ENCODE results near the gene TMED10. TPM values are rescaled to one million over a fixed set of nuclear protein-coding genes. Genes with fewer than 3 reads are reported as not detected.

TMED10 gene
- total RNA-seq, 2 donors from 2014 or later, result 264 to 267 TPM

- H3K9me3 ChIP-seq (ENCODE audit: control insufficient read depth, low read length), result no peaks in the 10 kb centered on the region
- no peaks in the 10 kb centered on the region for H3K4me1 ChIP-seq (ENCODE audit: control insufficient read depth, insufficient read depth, low read length)
- 91 to 100% methylated on average over 2 to 4 of the region's 4 CpGs for WGBS, 2 experiments (ENCODE audit: insufficient coverage in 1 of 2, insufficient read length in 1 of 2)
- no peak overlapping the region for H3K4me3 ChIP-seq (ENCODE audit: low read length)
- H3K27me3 ChIP-seq (ENCODE audit: control insufficient read depth, insufficient read depth, low read length, poor library complexity, severe bottlenecking), result no peaks in the 10 kb centered on the region
- no peak for DNase-seq
- H3K9ac ChIP-seq (ENCODE audit: extremely low read depth, low read length, poor library complexity, severe bottlenecking), result no peak overlapping the region
- H3K36me3 ChIP-seq (ENCODE audit: control insufficient read depth, insufficient read depth, low read length), result no peaks in the 10 kb centered on the region
- H3K9me3 Mint-ChIP-seq, result no peaks in the 10 kb centered on the region
- no peaks in the 10 kb centered on the region for H3K27me3 Mint-ChIP-seq (ENCODE audit: insufficient read depth)
- H3K36me3 Mint-ChIP-seq (ENCODE audit: low read depth), result no peaks in the 10 kb centered on the region
- no peak overlapping the region for H3K27ac Mint-ChIP-seq
- peaks cover 6% of the 10 kb centered on the region for H3K4me1 Mint-ChIP-seq
- no peak overlapping the region for H3K4me3 Mint-ChIP-seq
- no peak overlapping the region for H3K27ac ChIP-seq (ENCODE audit: low read depth, low read length)
- no peak for TF ChIP-seq CTCF (conservative IDR thresholded peaks at IDR 0.05)
Observed at GRCh38 chr14:75217508-75218206, 41.2 kb upstream of the TMED10 start.

- no peaks in the 10 kb centered on the region for H3K9me3 ChIP-seq (ENCODE audit: control insufficient read depth, low read length)
- DNase-seq, result no peak
- no peaks in the 10 kb centered on the region for H3K36me3 ChIP-seq (ENCODE audit: control insufficient read depth, insufficient read depth, low read length)
- WGBS, 2 experiments (ENCODE audit: insufficient coverage in 1 of 2, insufficient read length in 1 of 2), result 94 to 98% methylated on average over 6 of the region's 6 CpGs
- H3K4me3 Mint-ChIP-seq, result no peak overlapping the region
- no peaks in the 10 kb centered on the region for H3K4me1 Mint-ChIP-seq
- no peaks in the 10 kb centered on the region for H3K9me3 Mint-ChIP-seq
- H3K4me1 ChIP-seq (ENCODE audit: control insufficient read depth, insufficient read depth, low read length), result no peaks in the 10 kb centered on the region
- no peak overlapping the region for H3K4me3 ChIP-seq (ENCODE audit: low read length)
- H3K27me3 Mint-ChIP-seq (ENCODE audit: insufficient read depth), result no peaks in the 10 kb centered on the region
- TF ChIP-seq CTCF (conservative IDR thresholded peaks at IDR 0.05), result no peak
- no peaks in the 10 kb centered on the region for H3K27me3 ChIP-seq (ENCODE audit: control insufficient read depth, insufficient read depth, low read length, poor library complexity, severe bottlenecking)
- H3K9ac ChIP-seq (ENCODE audit: extremely low read depth, low read length, poor library complexity, severe bottlenecking), result no peak overlapping the region
- no peak overlapping the region for H3K27ac ChIP-seq (ENCODE audit: low read depth, low read length)
- H3K36me3 Mint-ChIP-seq (ENCODE audit: low read depth), result no peaks in the 10 kb centered on the region
- H3K27ac Mint-ChIP-seq, result no peak overlapping the region
Observed at GRCh38 chr14:75216427-75217006, 40.1 kb upstream of the TMED10 start.

- 94 to 97% methylated on average over 4 to 6 of the region's 6 CpGs for WGBS, 2 experiments (ENCODE audit: insufficient coverage in 1 of 2, insufficient read length in 1 of 2)
- Mint-ChIP-seq H3K4me3 (no peak overlapping the region), H3K9me3 (no peaks in the 10 kb centered on the region), H3K36me3 (ENCODE audit: low read depth) (no peaks in the 10 kb centered on the region), H3K4me1 (no peaks in the 10 kb centered on the region), H3K27ac (no peak overlapping the region), H3K27me3 (ENCODE audit: insufficient read depth) (no peaks in the 10 kb centered on the region)
- no peak overlapping the region for H3K4me3 ChIP-seq (ENCODE audit: low read length)
- H3K27ac ChIP-seq (ENCODE audit: low read depth, low read length), result no peak overlapping the region
- no peak overlapping the region for H3K9ac ChIP-seq (ENCODE audit: extremely low read depth, low read length, poor library complexity, severe bottlenecking)
- no peaks in the 10 kb centered on the region for H3K4me1 ChIP-seq (ENCODE audit: control insufficient read depth, insufficient read depth, low read length)
- H3K9me3 ChIP-seq (ENCODE audit: control insufficient read depth, low read length), result no peaks in the 10 kb centered on the region
- no peaks in the 10 kb centered on the region for H3K27me3 ChIP-seq (ENCODE audit: control insufficient read depth, insufficient read depth, low read length, poor library complexity, severe bottlenecking)
- no peak for TF ChIP-seq CTCF (conservative IDR thresholded peaks at IDR 0.05)
- H3K36me3 ChIP-seq (ENCODE audit: control insufficient read depth, insufficient read depth, low read length), result no peaks in the 10 kb centered on the region
- no peak for DNase-seq
Observed at GRCh38 chr14:75215520-75215919, 39.1 kb upstream of the TMED10 start.
